Measurements from ENCODE around the gene REPS1. TPM values are rescaled to one million over a fixed set of nuclear protein-coding genes. Genes with fewer than 3 reads are reported as not detected.

The REPS1 gene
- total RNA-seq, 1 experiment from 2014 or later = 28.6 TPM

DNA sequence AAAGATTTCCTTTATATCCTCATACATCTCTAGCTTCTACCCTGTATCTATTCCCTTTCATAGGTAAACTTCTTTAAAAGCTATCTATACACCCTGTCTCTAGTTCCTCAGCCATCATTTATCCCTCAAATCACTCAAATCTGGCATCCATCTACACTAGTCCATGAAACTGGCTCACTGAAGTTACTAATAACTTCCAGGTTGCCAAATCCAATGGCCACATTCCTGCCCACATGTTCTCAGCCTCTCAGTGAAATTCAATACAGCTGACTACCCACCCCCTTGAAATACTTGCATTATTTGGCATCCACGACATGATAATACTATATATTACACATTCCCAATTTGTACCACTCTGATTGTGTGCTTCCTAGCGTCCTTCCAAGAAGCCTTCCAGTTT, 8.7 kb downstream of the REPS1 start:
- CTCF ChIA-PET = no interaction called here
- TF ChIP-seq SIN3A (IDR thresholded peaks at IDR 0.05; ENCODE audit: borderline replicate concordance, insufficient read depth, low read depth, low read length) (no peak), TCF7L2 (IDR thresholded peaks at IDR 0.05; ENCODE audit: low read depth, low read length) (no peak), POLR2AphosphoS5 (IDR thresholded peaks at IDR 0.05; ENCODE audit: low read depth, low read length) (no peak)
- TF ChIP-seq, protein P1, sequence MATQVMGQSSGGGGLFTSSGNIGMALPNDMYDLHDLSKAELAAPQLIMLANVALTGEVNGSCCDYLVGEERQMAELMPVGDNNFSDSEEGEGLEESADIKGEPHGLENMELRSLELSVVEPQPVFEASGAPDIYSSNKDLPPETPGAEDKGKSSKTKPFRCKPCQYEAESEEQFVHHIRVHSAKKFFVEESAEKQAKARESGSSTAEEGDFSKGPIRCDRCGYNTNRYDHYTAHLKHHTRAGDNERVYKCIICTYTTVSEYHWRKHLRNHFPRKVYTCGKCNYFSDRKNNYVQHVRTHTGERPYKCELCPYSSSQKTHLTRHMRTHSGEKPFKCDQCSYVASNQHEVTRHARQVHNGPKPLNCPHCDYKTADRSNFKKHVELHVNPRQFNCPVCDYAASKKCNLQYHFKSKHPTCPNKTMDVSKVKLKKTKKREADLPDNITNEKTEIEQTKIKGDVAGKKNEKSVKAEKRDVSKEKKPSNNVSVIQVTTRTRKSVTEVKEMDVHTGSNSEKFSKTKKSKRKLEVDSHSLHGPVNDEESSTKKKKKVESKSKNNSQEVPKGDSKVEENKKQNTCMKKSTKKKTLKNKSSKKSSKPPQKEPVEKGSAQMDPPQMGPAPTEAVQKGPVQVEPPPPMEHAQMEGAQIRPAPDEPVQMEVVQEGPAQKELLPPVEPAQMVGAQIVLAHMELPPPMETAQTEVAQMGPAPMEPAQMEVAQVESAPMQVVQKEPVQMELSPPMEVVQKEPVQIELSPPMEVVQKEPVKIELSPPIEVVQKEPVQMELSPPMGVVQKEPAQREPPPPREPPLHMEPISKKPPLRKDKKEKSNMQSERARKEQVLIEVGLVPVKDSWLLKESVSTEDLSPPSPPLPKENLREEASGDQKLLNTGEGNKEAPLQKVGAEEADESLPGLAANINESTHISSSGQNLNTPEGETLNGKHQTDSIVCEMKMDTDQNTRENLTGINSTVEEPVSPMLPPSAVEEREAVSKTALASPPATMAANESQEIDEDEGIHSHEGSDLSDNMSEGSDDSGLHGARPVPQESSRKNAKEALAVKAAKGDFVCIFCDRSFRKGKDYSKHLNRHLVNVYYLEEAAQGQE (IDR thresholded peaks at IDR 0.05; ENCODE audit: insufficient read depth in 1 of 2, low read depth in 2 of 2, low read length in 1 of 2) = no peak
- TF ChIP-seq, protein P2, sequence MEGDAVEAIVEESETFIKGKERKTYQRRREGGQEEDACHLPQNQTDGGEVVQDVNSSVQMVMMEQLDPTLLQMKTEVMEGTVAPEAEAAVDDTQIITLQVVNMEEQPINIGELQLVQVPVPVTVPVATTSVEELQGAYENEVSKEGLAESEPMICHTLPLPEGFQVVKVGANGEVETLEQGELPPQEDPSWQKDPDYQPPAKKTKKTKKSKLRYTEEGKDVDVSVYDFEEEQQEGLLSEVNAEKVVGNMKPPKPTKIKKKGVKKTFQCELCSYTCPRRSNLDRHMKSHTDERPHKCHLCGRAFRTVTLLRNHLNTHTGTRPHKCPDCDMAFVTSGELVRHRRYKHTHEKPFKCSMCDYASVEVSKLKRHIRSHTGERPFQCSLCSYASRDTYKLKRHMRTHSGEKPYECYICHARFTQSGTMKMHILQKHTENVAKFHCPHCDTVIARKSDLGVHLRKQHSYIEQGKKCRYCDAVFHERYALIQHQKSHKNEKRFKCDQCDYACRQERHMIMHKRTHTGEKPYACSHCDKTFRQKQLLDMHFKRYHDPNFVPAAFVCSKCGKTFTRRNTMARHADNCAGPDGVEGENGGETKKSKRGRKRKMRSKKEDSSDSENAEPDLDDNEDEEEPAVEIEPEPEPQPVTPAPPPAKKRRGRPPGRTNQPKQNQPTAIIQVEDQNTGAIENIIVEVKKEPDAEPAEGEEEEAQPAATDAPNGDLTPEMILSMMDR (IDR thresholded peaks at IDR 0.05) = no peak
- intact Hi-C loops (cut with micrococcal nuclease; ENCODE audit: unreplicated experiment) = no loop called here
- POLR2A ChIA-PET = no interaction called here
- in situ Hi-C loops (cut with HindIII; ENCODE audit: low pct_unique_long_range_greater_than_20kb, low sequenced_read_pairs) = no loop called here
- no peak for ATAC-seq
- Histone ChIP-seq H3K36me3 (ENCODE audit: control insufficient read depth, insufficient read depth, low read length) (no peaks in the 10 kb centered on the region), H3K9me3 (ENCODE audit: control insufficient read depth, insufficient read depth, low read depth, low read length) (no peaks in the 10 kb centered on the region), H3K4me3 (ENCODE audit: low read depth in 2 of 2, low read length in 2 of 2) (no peak overlapping the region), H3K27ac (ENCODE audit: low read length) (no peak overlapping the region), H3K27me3 (ENCODE audit: control insufficient read depth, insufficient read depth, low read length) (no peaks in the 10 kb centered on the region), H3K4me1 (ENCODE audit: control insufficient read depth, insufficient read depth, low read length) (no peaks in the 10 kb centered on the region)
- no TSS peak for BruUV-seq (replicated peaks)
- no peak for DNase-seq (ENCODE audit: low read depth, low spot score)

- POLR2A ChIA-PET = interaction anchor here (0.6 kb wide), 1 partner anchor 45 kb away, joined by 4 read pairs; no protein-coding TSS in a partner anchor
- ATAC-seq = no peak
- no TSS peak for BruUV-seq (replicated peaks)
Measured at GRCh38 chr6:138978229-138978628, 9.8 kb downstream of the REPS1 start.

More at GRCh38 chr6:138978229-138978628, 9.8 kb downstream of the REPS1 start:
- H3K27me3 ChIP-seq (ENCODE audit: control insufficient read depth, insufficient read depth, low read length) = no peaks in the 10 kb centered on the region
- no peaks in the 10 kb centered on the region; the same call in 1 of the 2 replicates for H3K4me1 ChIP-seq (ENCODE audit: control insufficient read depth, insufficient read depth, low read length)
- TF ChIP-seq SIN3A (IDR thresholded peaks at IDR 0.05; ENCODE audit: borderline replicate concordance, insufficient read depth, low read depth, low read length) (no peak), POLR2AphosphoS5 (IDR thresholded peaks at IDR 0.05; ENCODE audit: low read depth, low read length) (no peak), TCF7L2 (IDR thresholded peaks at IDR 0.05; ENCODE audit: low read depth, low read length) (no peak)
- TF ChIP-seq, protein P2 (IDR thresholded peaks at IDR 0.05) = no peak
- TF ChIP-seq, protein P1 (IDR thresholded peaks at IDR 0.05; ENCODE audit: insufficient read depth in 1 of 2, low read depth in 2 of 2, low read length in 1 of 2) = no peak
- CTCF ChIA-PET = no interaction called here
- H3K9me3 ChIP-seq (ENCODE audit: control insufficient read depth, insufficient read depth, low read depth, low read length) = no peaks in the 10 kb centered on the region
- H3K4me3 ChIP-seq (ENCODE audit: low read depth in 2 of 2, low read length in 2 of 2) = no peak overlapping the region
- intact Hi-C loops (cut with micrococcal nuclease; ENCODE audit: unreplicated experiment) (no loop called here), in situ Hi-C loops (cut with HindIII; ENCODE audit: low pct_unique_long_range_greater_than_20kb, low sequenced_read_pairs) (no loop called here)
- no peak for DNase-seq (ENCODE audit: low read depth, low spot score)
- H3K36me3 ChIP-seq (ENCODE audit: control insufficient read depth, insufficient read depth, low read length) = no peaks in the 10 kb centered on the region
- H3K27ac ChIP-seq (ENCODE audit: low read length) = no peak overlapping the region

Measured in Panc1 (cell line).